IMR-90 (cell line): ENCODE measurements around the gene ATP13A2. TPM values are rescaled to one million over a fixed set of nuclear protein-coding genes. Genes with fewer than 3 reads are reported as not detected.

ENCODE experiments used
- ATAC-seq: fragments of 200-7000 bp; cut with Tn5 transposase; 2 replicates; pipeline ENCODE4 v1.9.1; 2020; ENCODE audit warnings: low read depth, mild to moderate bottlenecking, moderate library complexity
- BruUV-seq: library from RNA; stranded (reverse); fragments of 400-500 nt; replicated peaks from 2 replicates; lab custom pipeline; 2021; lab: Mats Ljungman, UMichigan
- CTCF ChIA-PET: fragments of 300-600 bp; formaldehyde crosslinking; extraction: SDS; loops from one replicate; lab custom pipeline; 2021; ENCODE audit warnings: antibody characterized with exemption; lab: Yijun Ruan, JAX
- POLR2A ChIA-PET: fragments of 300-600 bp; sonication (Branson Sonifier 250); formaldehyde crosslinking; loops from one replicate; lab custom pipeline; 2022; ENCODE audit warnings: antibody characterized with exemption; ENCODE audit not compliant: unreplicated experiment; lab: Charles Lee
- DNase-seq: peaks from one replicate; pipeline ENCODE4 v3.0.0; 2013
- H2AFZ ChIP-seq: replicated peaks from 2 replicates; pipeline ENCODE3; 2013; ENCODE audit warnings: low read length, mild to moderate bottlenecking; ENCODE audit not compliant: poor library complexity
- H2AK5ac ChIP-seq: 2 replicates; pipeline ENCODE4 v1.6.1; 2013; ENCODE audit warnings: low read depth, low read length, inconsistent platforms
- H2AK9ac ChIP-seq: replicated peaks from 2 replicates; pipeline ENCODE3; 2013; ENCODE audit warnings: mild to moderate bottlenecking, low read depth, low read length, moderate library complexity; ENCODE audit not compliant: poor library complexity
- H2BK120ac ChIP-seq: 2 replicates; pipeline ENCODE4 v1.6.1; 2013; ENCODE audit warnings: low read depth, low read length, inconsistent platforms
- H2BK15ac ChIP-seq: 3 replicates; pipeline ENCODE4 v1.6.1; 2013; ENCODE audit warnings: low read depth, low read length, inconsistent platforms
- H2BK20ac ChIP-seq: 2 replicates; pipeline ENCODE4 v1.6.1; 2013; ENCODE audit warnings: low read depth, mild to moderate bottlenecking, inconsistent platforms, low read length, moderate library complexity
- H2BK5ac ChIP-seq: 2 replicates; pipeline ENCODE4 v1.6.1; 2013; ENCODE audit warnings: mild to moderate bottlenecking, low read depth, low read length, inconsistent platforms; ENCODE audit not compliant: poor library complexity, severe bottlenecking
- H3K14ac ChIP-seq: replicated peaks from 2 replicates; pipeline ENCODE4 v1.6.1; 2013; ENCODE audit warnings: low read depth, low read length, inconsistent platforms
- H3K18ac ChIP-seq: 2 replicates; pipeline ENCODE4 v1.6.1; 2013; ENCODE audit warnings: low read depth, low read length, control low read depth
- H3K23ac ChIP-seq: 2 replicates; pipeline ENCODE4 v1.6.1; 2013; ENCODE audit warnings: low read depth, low read length, inconsistent platforms
- H3K27ac ChIP-seq: 2 replicates; pipeline ENCODE4 v1.5.1; 2013; ENCODE audit warnings: mild to moderate bottlenecking, control low read depth, low read length; ENCODE audit not compliant: insufficient read depth
- H3K27me3 ChIP-seq: 2 replicates; pipeline ENCODE4 v1.6.1; 2013; ENCODE audit warnings: low read length; ENCODE audit not compliant: control insufficient read depth, insufficient read depth
- H3K36me3 ChIP-seq: 2 replicates; pipeline ENCODE4 v1.6.1; 2013; ENCODE audit warnings: low read length, mixed read lengths; ENCODE audit not compliant: control insufficient read depth, insufficient read depth
- H3K4ac ChIP-seq: 2 replicates; pipeline ENCODE4 v1.6.1; 2013; ENCODE audit warnings: low read depth, low read length, inconsistent platforms
- H3K4me1 ChIP-seq: 2 replicates; pipeline ENCODE4 v1.6.1; 2013; ENCODE audit warnings: low read length, mixed read lengths; ENCODE audit not compliant: control insufficient read depth, insufficient read depth
- H3K4me2 ChIP-seq: 2 replicates; pipeline ENCODE4 v1.6.1; 2013; ENCODE audit warnings: low read depth, mild to moderate bottlenecking, control low read depth, low read length, moderate library complexity
- H3K4me3 ChIP-seq: 2 replicates; pipeline ENCODE4 v1.5.1; 2013; ENCODE audit warnings: low read depth, mild to moderate bottlenecking, control low read depth, low read length, moderate library complexity; ENCODE audit not compliant: insufficient read depth
- H3K56ac ChIP-seq: 2 replicates; pipeline ENCODE4 v1.6.1; 2013; ENCODE audit warnings: low read length, inconsistent platforms; ENCODE audit not compliant: insufficient read depth; ENCODE audit errors: extremely low read depth
- H3K79me1 ChIP-seq, 2 experiments: 2 replicates each; pipeline ENCODE4 v1.6.1; 2013; ENCODE audit warnings: low read length in 2 of 2, inconsistent platforms in 1 of 2, low read depth in 1 of 2
- H3K9ac ChIP-seq: 2 replicates; pipeline ENCODE4 v1.6.1; 2013; ENCODE audit warnings: low read depth, low read length, control low read depth
- H3K9me1 ChIP-seq: 2 replicates; pipeline ENCODE4 v1.6.1; 2013; ENCODE audit warnings: low read length, inconsistent platforms; ENCODE audit not compliant: insufficient read depth
- H3K9me3 ChIP-seq: 2 replicates; pipeline ENCODE4 v1.6.1; 2013; ENCODE audit warnings: low read length; ENCODE audit not compliant: control insufficient read depth, insufficient read depth
- H4K20me1 ChIP-seq: 2 replicates; pipeline ENCODE4 v1.6.1; 2013; ENCODE audit warnings: low read length, inconsistent platforms; ENCODE audit not compliant: insufficient read depth
- H4K5ac ChIP-seq: 2 replicates; pipeline ENCODE4 v1.6.1; 2013; ENCODE audit warnings: mild to moderate bottlenecking, low read depth, low read length, control low read depth
- H4K8ac ChIP-seq, 2 experiments: 2 replicates each; pipeline ENCODE4 v1.6.1; 2013; ENCODE audit warnings: low read depth in 2 of 2, low read length in 2 of 2, control low read depth in 1 of 2, inconsistent platforms in 1 of 2
- H4K91ac ChIP-seq: 2 replicates; pipeline ENCODE4 v1.6.1; 2013; ENCODE audit warnings: low read depth, low read length, inconsistent platforms; ENCODE audit not compliant: insufficient read depth
- BHLHE40 ChIP-seq: fragments of 150-350 bp; IDR thresholded peaks from 2 replicates; pipeline ENCODE4 v1.6.1; 2016; ENCODE audit warnings: mild to moderate bottlenecking, low read depth, low read length
- FOS ChIP-seq: fragments of 150-350 bp; IDR thresholded peaks from 2 replicates; pipeline ENCODE4 v1.6.1; 2016; ENCODE audit warnings: low read depth, low read length
- MAZ ChIP-seq: IDR thresholded peaks from 2 replicates; pipeline ENCODE4 v1.6.1; 2012; ENCODE audit warnings: low read depth, mild to moderate bottlenecking, low read length, improper control_type of control experiment, moderate library complexity, borderline replicate concordance
- MXI1 ChIP-seq: IDR thresholded peaks from 2 replicates; pipeline ENCODE4 v1.6.1; 2012; ENCODE audit warnings: low read depth, mild to moderate bottlenecking, low read length, moderate library complexity, borderline replicate concordance
- NFE2L2 ChIP-seq: fragments of 150-350 bp; IDR thresholded peaks from 2 replicates; pipeline ENCODE4 v1.6.1; 2016; ENCODE audit warnings: low read depth, mild to moderate bottlenecking, low read length
- RCOR1 ChIP-seq: IDR thresholded peaks from 2 replicates; pipeline ENCODE4 v1.6.1; 2012; ENCODE audit warnings: mild to moderate bottlenecking, low read length, improper control_type of control experiment; ENCODE audit not compliant: insufficient replicate concordance
- RFX5 ChIP-seq: IDR thresholded peaks from 2 replicates; pipeline ENCODE4 v1.8.0; 2012; ENCODE audit warnings: low read depth, mild to moderate bottlenecking, low read length, moderate library complexity
- SMC3 ChIP-seq: fragments of 150-350 bp; IDR thresholded peaks from 2 replicates; pipeline ENCODE4 v1.6.1; 2016; ENCODE audit warnings: low read depth, mild to moderate bottlenecking, antibody characterized with exemption, low read length, moderate library complexity
- WGBS, 2 experiments: methylation state at CpG; one replicate each; pipeline versions ENCODE4 v1.1.5 to v1.1.7; 2013; ENCODE audit warnings: missing lambda C conversion rate in 2 of 2; ENCODE audit not compliant: insufficient read length in 1 of 2; ENCODE audit errors: extremely low coverage in 2 of 2; 5-methylcytosine and 5-hydroxymethylcytosine counted together
- dilution Hi-C: fragments of 300-500 bp; cut with HindIII; formaldehyde crosslinking; loops from one replicate; pipeline ENCODE4 v1.14.3; 2018; ENCODE audit warnings: low sequenced_read_pairs; ENCODE audit not compliant: unreplicated experiment
- in situ Hi-C: fragments of 300-500 bp; cut with MboI; formaldehyde crosslinking; loops from 3 replicates; pipeline ENCODE4 v1.14.3; 2019; ENCODE audit warnings: low sequenced_read_pairs, inconsistent platforms, mixed read lengths
- intact Hi-C: fragments of 100-400 bp; cut with micrococcal nuclease; formaldehyde crosslinking; loops from 2 replicates; pipeline ENCODE4 v1.10.0; 2022
- polyA plus RNA-seq, 3 experiments: library from polyadenylated mRNA; depleted of rRNA; stranded (reverse); fragments of >200 nt; gene quantifications; 2 replicates each; pipeline ENCODE4 v1.2.3, GENCODE V29; 2012; ENCODE audit warnings: low replicate concordance in 1 of 3
- total RNA-seq: library from RNA; depleted of rRNA; stranded (reverse); fragments of >200 nt; gene quantifications from 2 replicates; pipeline ENCODE4 v1.2.3, GENCODE V29; 2012
- TF ChIP-seq, protein P1 (sequence below): conservative IDR thresholded peaks from 2 replicates; pipeline ENCODE4 v1.5.1; 2012; ENCODE audit warnings: mild to moderate bottlenecking, low read depth, low read length, improper control_type of control experiment
- TF ChIP-seq, protein P2 (sequence below): fragments of 150-350 bp; IDR thresholded peaks from 2 replicates; pipeline ENCODE4 v1.6.1; 2017; ENCODE audit warnings: mild to moderate bottlenecking, antibody characterized with exemption, low read length, low read depth

ATP13A2 gene
- total and polyA plus RNA-seq, 2 of the 4 experiments (the other 2 are of a cell fraction), result 5.7 to 18.9 TPM

DNA sequence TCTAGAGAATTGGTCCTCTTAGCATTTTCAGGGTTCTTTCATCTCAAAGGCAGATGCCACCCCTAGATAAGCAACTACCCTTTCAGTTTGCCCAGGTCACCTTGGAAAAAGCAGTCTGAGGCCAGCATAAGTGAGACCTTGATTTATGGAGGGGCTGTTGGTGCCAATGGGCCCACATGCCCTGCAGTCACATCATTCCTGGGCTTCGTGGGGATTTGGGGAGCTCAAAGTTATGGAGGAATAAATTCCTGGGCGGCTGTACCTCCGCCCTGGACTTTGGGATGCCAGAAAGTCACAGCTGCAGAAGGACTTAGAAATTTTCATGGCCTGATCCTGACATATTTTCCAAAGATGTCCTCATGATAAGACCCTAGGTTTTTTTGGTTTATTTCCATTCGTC is 44.8 kb upstream of the ATP13A2 start:
- dilution Hi-C loops (no loop called here), in situ Hi-C loops (loop anchor here (5.0 kb wide), 1 partner anchor 176 kb away; no protein-coding TSS in a partner anchor), intact Hi-C loops (no loop called here)
- ATAC-seq (no peak), DNase-seq (no peak)
- H4K5ac ChIP-seq, result no peak overlapping the region
- ChIA-PET CTCF (no interaction called here), POLR2A (no interaction called here)
- TF ChIP-seq RFX5 (no peak), MXI1 (no peak), FOS (no peak), RCOR1 (no peak), BHLHE40 (no peak), MAZ (no peak), NFE2L2 (no peak), SMC3 (no peak)
- TF ChIP-seq, protein P1, sequence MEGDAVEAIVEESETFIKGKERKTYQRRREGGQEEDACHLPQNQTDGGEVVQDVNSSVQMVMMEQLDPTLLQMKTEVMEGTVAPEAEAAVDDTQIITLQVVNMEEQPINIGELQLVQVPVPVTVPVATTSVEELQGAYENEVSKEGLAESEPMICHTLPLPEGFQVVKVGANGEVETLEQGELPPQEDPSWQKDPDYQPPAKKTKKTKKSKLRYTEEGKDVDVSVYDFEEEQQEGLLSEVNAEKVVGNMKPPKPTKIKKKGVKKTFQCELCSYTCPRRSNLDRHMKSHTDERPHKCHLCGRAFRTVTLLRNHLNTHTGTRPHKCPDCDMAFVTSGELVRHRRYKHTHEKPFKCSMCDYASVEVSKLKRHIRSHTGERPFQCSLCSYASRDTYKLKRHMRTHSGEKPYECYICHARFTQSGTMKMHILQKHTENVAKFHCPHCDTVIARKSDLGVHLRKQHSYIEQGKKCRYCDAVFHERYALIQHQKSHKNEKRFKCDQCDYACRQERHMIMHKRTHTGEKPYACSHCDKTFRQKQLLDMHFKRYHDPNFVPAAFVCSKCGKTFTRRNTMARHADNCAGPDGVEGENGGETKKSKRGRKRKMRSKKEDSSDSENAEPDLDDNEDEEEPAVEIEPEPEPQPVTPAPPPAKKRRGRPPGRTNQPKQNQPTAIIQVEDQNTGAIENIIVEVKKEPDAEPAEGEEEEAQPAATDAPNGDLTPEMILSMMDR, result no peak
- TF ChIP-seq, protein P2, sequence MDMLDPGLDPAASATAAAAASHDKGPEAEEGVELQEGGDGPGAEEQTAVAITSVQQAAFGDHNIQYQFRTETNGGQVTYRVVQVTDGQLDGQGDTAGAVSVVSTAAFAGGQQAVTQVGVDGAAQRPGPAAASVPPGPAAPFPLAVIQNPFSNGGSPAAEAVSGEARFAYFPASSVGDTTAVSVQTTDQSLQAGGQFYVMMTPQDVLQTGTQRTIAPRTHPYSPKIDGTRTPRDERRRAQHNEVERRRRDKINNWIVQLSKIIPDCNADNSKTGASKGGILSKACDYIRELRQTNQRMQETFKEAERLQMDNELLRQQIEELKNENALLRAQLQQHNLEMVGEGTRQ, result no peak
- WGBS, 2 experiments, result 20% methylated on average over 1 of the region's 4 CpGs; no CpG with 5 or more reads in 1 of the 2 experiments
- H3K9ac ChIP-seq, result no peak overlapping the region
- no TSS peak for BruUV-seq
- H3K14ac ChIP-seq, result no peak overlapping the region
- no peak overlapping the region for H3K4ac ChIP-seq
- no peaks in the 10 kb centered on the region for H3K9me3 ChIP-seq
- peaks cover 12 to 16% of the 10 kb centered on the region in 2 experiments; a peak in 3 of 4 replicates for H3K79me1 ChIP-seq
- no peaks in the 10 kb centered on the region for H3K36me3 ChIP-seq
- H2AK9ac ChIP-seq, result no peak overlapping the region
- no peak overlapping the region for H3K4me3 ChIP-seq
- no peak overlapping the region for H2BK15ac ChIP-seq
- no peak overlapping the region for H3K56ac ChIP-seq
- no peak overlapping the region for H3K23ac ChIP-seq
- H2BK120ac ChIP-seq, result no peak overlapping the region
- H4K20me1 ChIP-seq, result peaks cover 3% of the 10 kb centered on the region; the same call in 1 of the 2 replicates
- no peak overlapping the region for H2BK20ac ChIP-seq
- no peak overlapping the region for H3K18ac ChIP-seq
- H3K4me2 ChIP-seq, result no peak overlapping the region
- H3K9me1 ChIP-seq, result no peaks in the 10 kb centered on the region
- no peaks in the 10 kb centered on the region for H3K27me3 ChIP-seq
- H4K8ac ChIP-seq, result no peak overlapping the region
- no peak overlapping the region for H2AFZ ChIP-seq
- H4K91ac ChIP-seq, result no peak overlapping the region
- H3K27ac ChIP-seq, result no peak overlapping the region
- H2BK5ac ChIP-seq, result no peak overlapping the region
- H3K4me1 ChIP-seq, result peaks cover 4% of the 10 kb centered on the region; the same call in 1 of the 2 replicates
- no peak overlapping the region for H2AK5ac ChIP-seq
